ENCODE data around the gene SH2D5.

DNA sequence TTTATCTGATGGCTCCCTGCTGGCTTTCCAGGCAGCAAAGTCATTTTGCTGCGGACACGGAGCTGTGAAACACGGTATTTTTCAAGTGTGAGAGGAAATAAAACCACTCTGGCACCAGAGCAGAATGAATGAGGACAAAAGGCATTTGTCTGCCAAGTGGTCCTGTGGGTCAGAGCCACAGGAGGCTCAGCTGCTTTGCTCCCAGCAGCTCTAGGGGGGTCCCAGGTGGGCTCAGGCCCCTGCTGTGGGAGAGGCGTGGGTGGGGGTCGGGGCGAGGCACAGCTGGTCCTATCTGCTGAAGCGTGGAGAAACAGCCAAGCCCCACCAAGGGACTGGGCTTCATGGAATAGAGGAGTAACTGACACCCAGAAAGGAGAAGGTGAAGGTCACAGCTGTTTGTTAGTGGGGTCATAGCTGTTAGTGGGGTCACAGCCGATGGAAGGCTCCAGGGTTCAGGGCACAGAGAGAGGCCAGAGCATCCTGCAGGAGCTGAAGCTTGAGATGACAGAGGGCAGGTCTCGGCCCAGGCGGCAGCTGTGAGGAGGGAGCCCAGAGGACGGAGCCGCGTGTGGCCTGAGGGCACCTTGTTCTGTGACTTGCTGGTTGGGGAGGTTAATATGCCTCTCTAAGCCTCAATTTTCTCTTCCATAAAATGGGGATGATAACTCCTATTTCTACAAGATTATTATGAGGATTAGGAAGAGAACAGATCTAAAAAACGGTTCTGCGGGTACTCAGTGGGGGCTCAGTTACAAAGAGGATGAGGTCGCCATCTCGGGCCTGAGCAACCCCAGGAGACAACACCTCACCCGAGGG is 21.8 kb downstream of the SH2D5 start:
- TF ChIP-seq, protein P1, sequence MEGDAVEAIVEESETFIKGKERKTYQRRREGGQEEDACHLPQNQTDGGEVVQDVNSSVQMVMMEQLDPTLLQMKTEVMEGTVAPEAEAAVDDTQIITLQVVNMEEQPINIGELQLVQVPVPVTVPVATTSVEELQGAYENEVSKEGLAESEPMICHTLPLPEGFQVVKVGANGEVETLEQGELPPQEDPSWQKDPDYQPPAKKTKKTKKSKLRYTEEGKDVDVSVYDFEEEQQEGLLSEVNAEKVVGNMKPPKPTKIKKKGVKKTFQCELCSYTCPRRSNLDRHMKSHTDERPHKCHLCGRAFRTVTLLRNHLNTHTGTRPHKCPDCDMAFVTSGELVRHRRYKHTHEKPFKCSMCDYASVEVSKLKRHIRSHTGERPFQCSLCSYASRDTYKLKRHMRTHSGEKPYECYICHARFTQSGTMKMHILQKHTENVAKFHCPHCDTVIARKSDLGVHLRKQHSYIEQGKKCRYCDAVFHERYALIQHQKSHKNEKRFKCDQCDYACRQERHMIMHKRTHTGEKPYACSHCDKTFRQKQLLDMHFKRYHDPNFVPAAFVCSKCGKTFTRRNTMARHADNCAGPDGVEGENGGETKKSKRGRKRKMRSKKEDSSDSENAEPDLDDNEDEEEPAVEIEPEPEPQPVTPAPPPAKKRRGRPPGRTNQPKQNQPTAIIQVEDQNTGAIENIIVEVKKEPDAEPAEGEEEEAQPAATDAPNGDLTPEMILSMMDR (conservative IDR thresholded peaks at IDR 0.05 in 1 of 2, IDR thresholded peaks at IDR 0.05 in 1 of 2; ENCODE audit: extremely low read depth in 1 of 2, insufficient read depth in 1 of 2, low read depth in 1 of 2, low read length in 2 of 2), result no peak
- no peak for TF ChIP-seq EZH2 (IDR thresholded peaks at IDR 0.05; ENCODE audit: borderline replicate concordance, low read length)

All from mammary epithelial cell (primary cell).